ENCODE data around the gene PTPRM. TPM values are rescaled to one million over a fixed set of nuclear protein-coding genes. Genes with fewer than 3 reads are reported as not detected.

The PTPRM gene
- total RNA-seq, 2 experiments from 2014 or later, result 2.1 to 3.0 TPM

DNA sequence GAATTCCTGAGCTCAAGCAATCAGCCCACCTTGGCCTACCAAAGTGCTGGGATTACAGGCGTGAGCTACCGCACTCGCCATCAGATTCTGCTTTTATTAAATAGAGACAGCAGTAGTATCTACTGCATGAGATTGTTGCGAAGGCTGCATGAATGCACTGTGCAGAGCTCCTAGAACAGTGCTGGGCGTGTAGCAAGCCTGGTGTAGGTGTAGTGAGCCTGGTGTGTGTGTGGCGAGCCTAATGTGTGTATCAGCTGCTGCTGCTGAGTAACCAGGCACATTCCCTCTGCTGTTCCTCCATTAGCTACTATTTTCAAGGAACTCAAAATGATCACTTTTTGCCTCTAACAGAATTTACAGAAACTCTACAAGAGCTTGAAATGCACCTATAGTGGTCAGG lies 57.6 kb downstream of the PTPRM start:
- Mint-ChIP-seq H3K4me1 (ENCODE audit: low read depth) (no peaks in the 10 kb centered on the region), H3K36me3 (ENCODE audit: low read depth) (no peaks in the 10 kb centered on the region), H3K4me3 (no peak overlapping the region), H3K27ac (no peak overlapping the region), H3K9me3 (no peaks in the 10 kb centered on the region), H3K27me3 (no peaks in the 10 kb centered on the region)
- DNase-seq, result no peak
- ChIA-PET CTCF (no interaction called here), POLR2A (no interaction called here)
- ATAC-seq, result no peak
- intact Hi-C loops (cut with micrococcal nuclease), result no loop called here
- TF ChIP-seq, protein P1, sequence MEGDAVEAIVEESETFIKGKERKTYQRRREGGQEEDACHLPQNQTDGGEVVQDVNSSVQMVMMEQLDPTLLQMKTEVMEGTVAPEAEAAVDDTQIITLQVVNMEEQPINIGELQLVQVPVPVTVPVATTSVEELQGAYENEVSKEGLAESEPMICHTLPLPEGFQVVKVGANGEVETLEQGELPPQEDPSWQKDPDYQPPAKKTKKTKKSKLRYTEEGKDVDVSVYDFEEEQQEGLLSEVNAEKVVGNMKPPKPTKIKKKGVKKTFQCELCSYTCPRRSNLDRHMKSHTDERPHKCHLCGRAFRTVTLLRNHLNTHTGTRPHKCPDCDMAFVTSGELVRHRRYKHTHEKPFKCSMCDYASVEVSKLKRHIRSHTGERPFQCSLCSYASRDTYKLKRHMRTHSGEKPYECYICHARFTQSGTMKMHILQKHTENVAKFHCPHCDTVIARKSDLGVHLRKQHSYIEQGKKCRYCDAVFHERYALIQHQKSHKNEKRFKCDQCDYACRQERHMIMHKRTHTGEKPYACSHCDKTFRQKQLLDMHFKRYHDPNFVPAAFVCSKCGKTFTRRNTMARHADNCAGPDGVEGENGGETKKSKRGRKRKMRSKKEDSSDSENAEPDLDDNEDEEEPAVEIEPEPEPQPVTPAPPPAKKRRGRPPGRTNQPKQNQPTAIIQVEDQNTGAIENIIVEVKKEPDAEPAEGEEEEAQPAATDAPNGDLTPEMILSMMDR (IDR thresholded peaks at IDR 0.05), result no peak

DNA sequence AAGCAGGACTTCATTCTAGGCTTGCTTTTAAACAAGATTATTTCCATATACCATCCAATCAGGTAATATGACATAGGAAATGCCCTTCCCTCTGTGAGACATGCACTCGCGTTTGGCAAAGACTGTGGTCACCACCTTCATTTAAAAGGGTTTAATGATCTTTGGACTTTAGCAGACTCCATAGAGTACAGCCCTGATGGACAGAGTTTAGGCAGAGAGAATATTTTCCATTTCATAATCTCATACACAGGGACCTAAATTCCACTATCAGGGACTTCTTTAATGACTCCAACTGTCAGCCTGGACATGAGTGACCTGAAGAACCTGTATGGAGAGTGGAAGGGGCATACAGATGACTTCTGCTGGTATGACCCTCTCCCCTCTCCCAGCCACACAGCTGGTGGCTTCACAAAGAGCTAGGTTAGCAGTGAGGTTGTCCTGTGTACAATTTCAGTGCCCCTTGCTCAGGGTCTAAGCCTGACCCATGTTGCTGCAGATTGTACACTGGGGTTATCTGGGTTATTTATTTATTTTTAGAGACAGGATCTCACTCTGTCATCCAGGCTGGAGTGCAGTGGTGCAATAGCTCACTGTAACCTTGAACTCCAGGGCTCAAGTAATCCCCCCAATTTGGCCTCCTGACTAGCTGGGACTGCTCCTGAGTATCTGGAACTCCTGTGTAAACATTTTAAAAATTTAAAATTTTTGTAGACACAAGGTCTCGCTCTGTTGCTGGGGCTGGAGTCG lies 59.2 kb downstream of the PTPRM start:
- POLR2A ChIA-PET, result interaction anchor here (0.6 kb wide), 1 partner anchor 235 kb away, joined by 3 read pairs; no protein-coding TSS in a partner anchor
- CTCF ChIA-PET, result no interaction called here
- ATAC-seq, result no peak
- no peaks in the 10 kb centered on the region for H3K9me3 Mint-ChIP-seq
- H3K27me3 Mint-ChIP-seq, result no peaks in the 10 kb centered on the region
- intact Hi-C loops (cut with micrococcal nuclease), result no loop called here
- TF ChIP-seq, protein P1 (IDR thresholded peaks at IDR 0.05), result no peak
- H3K27ac Mint-ChIP-seq, result no peak overlapping the region
- no peak overlapping the region for H3K4me3 Mint-ChIP-seq
- no peaks in the 10 kb centered on the region for H3K36me3 Mint-ChIP-seq (ENCODE audit: low read depth)
- no peaks in the 10 kb centered on the region for H3K4me1 Mint-ChIP-seq (ENCODE audit: low read depth)
- no peak for DNase-seq

DNA sequence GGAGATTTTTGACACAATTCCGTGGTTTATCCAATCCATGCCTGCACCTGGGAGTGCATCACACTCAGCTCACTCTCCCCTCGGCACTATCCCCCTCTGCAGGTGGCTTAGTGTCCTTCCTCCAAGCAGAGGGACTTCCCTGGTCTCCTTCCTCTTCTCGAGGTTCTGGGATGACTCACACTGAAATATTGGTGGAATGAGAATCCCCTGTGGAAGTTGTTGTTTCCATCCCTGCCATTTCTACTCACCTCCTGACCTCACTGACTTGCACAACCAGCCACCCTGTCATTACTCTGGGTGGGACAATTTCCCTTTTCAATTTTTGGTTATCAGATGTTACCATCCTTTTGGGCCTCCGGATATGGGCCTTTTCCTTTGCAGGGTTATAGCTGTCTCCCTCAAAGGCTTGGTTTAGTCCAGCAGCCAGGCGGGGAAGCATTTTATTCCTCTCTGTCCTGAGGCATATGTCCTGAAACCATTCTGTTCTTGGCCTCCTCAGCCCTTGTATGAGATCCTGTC lies 59.9 kb downstream of the PTPRM start:
- no peaks in the 10 kb centered on the region for H3K4me1 Mint-ChIP-seq (ENCODE audit: low read depth)
- ChIA-PET CTCF (no interaction called here), POLR2A (interaction anchor here (0.6 kb wide), 1 partner anchor 236 kb away, joined by 3 read pairs; no protein-coding TSS in a partner anchor)
- TF ChIP-seq, protein P1 (IDR thresholded peaks at IDR 0.05), result no peak
- no peaks in the 10 kb centered on the region for H3K9me3 Mint-ChIP-seq
- H3K4me3 Mint-ChIP-seq, result no peak overlapping the region
- intact Hi-C loops (cut with micrococcal nuclease), result no loop called here
- ATAC-seq, result no peak
- no peak for DNase-seq
- no peaks in the 10 kb centered on the region for H3K36me3 Mint-ChIP-seq (ENCODE audit: low read depth)
- no peaks in the 10 kb centered on the region for H3K27me3 Mint-ChIP-seq
- no peak overlapping the region for H3K27ac Mint-ChIP-seq

DNA sequence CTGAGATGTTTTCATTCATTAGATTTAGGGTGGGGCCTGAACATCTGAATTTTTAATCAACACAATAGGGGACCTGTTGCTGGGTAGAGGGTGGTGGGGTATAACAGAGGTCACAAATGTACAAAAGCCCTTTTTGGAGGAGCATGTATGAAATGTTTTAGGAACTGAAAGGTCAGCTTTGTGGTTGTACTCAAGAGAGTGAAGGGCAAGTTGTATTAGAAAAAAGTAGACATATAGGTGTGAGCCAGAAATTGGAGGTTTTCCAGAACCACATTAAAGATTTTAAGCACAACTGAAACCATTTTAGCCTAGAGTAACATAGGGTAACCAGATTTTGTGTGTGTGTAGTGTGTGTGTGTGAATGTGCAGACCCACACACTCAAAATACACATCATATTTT lies 62.3 kb downstream of the PTPRM start:
- intact Hi-C loops (cut with micrococcal nuclease), result no loop called here
- POLR2A ChIA-PET, result no interaction called here
- DNase-seq, result no peak
- H3K27me3 Mint-ChIP-seq, result no peaks in the 10 kb centered on the region
- CTCF ChIA-PET, result no interaction called here
- no peaks in the 10 kb centered on the region for H3K36me3 Mint-ChIP-seq (ENCODE audit: low read depth)
- H3K27ac Mint-ChIP-seq, result no peak overlapping the region
- TF ChIP-seq, protein P1 (IDR thresholded peaks at IDR 0.05), result no peak
- H3K9me3 Mint-ChIP-seq, result no peaks in the 10 kb centered on the region
- no peak for ATAC-seq
- H3K4me1 Mint-ChIP-seq (ENCODE audit: low read depth), result no peaks in the 10 kb centered on the region
- no peak overlapping the region for H3K4me3 Mint-ChIP-seq

DNA sequence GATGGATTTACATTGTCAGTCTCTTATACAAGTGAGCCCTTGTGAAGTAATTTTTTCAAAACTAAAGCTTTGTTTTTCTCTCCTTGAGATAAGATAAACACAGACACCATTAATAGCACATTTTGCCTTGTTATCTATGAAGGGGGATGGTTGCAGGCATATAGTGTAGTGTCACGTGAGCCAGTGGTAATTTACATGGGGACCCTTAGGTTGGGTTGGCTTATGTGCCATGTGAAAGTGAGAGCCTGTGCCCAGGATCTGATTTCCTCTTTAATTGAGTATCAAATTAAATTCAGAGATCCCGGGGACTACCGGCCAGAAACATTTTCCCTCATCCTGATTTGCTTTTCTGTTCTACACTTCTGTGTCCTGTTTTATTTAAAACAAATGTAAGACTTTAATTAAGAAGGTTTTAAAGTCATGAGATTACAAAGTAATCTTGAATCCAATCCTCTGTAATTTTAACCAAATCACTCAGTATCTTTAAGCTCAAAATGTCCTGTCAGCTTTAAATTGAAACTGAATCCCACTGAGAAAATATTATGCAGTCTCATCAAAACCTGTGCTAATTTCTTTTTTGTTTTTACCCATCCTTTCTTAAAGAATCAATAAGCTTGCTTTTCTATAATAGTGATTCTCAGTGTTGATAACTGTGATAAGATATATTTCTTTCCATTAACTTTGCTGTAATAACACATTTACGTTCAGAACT lies 63.8 kb downstream of the PTPRM start:
- ATAC-seq, result no peak
- Mint-ChIP-seq H3K36me3 (ENCODE audit: low read depth) (no peaks in the 10 kb centered on the region), H3K27ac (no peak overlapping the region), H3K4me1 (ENCODE audit: low read depth) (no peaks in the 10 kb centered on the region), H3K9me3 (no peaks in the 10 kb centered on the region), H3K4me3 (no peak overlapping the region), H3K27me3 (no peaks in the 10 kb centered on the region)
- TF ChIP-seq, protein P1 (IDR thresholded peaks at IDR 0.05), result no peak
- ChIA-PET CTCF (no interaction called here), POLR2A (no interaction called here)
- no peak for DNase-seq
- intact Hi-C loops (cut with micrococcal nuclease), result no loop called here

All from activated CD8-positive, alpha-beta T cell treated with anti-CD3 and anti-CD28 coated beads for 36 hours (primary cell).